ENCODE data around the gene FADS3. TPM values are rescaled to one million over a fixed set of nuclear protein-coding genes. Genes with fewer than 3 reads are reported as not detected.

The FADS3 gene, protein sequence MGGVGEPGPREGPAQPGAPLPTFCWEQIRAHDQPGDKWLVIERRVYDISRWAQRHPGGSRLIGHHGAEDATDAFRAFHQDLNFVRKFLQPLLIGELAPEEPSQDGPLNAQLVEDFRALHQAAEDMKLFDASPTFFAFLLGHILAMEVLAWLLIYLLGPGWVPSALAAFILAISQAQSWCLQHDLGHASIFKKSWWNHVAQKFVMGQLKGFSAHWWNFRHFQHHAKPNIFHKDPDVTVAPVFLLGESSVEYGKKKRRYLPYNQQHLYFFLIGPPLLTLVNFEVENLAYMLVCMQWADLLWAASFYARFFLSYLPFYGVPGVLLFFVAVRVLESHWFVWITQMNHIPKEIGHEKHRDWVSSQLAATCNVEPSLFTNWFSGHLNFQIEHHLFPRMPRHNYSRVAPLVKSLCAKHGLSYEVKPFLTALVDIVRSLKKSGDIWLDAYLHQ
- 18.2 TPM for polyA plus RNA-seq (2013, experiment 1 of 2)
- polyA plus RNA-seq (2013, experiment 2 of 2): 12.8 TPM

GRCh38 chr11:61891331-61892084 lies at the start of gene FADS3:
Gene FADS3, minus strand, starts transcription at chr11:61891545. Its CDS starts 164 bp downstream, at chr11:61891381.
- Histone ChIP-seq H3K27ac (ENCODE audit: low read depth, low read length, severe bottlenecking) (no peak within 1 kb of the TSS), H3K36me3 (ENCODE audit: control insufficient read depth, insufficient read depth, low read length) (no peaks in the 10 kb centered on the region), H3K4me3 (ENCODE audit: extremely low read depth, insufficient read depth, low read length, poor library complexity, severe bottlenecking) (peak within 1 kb of the TSS; percentile 57), H3K9me3 (ENCODE audit: control insufficient read depth, low read length) (peaks cover 5% of the 10 kb centered on the region), H3K4me1 (ENCODE audit: control insufficient read depth, insufficient read depth, low read length, poor library complexity, severe bottlenecking) (peaks cover 19% of the 10 kb centered on the region)
- WGBS, 2 experiments (ENCODE audit: insufficient coverage in 2 of 2): 1% methylated on average over 64 to 82 of the region's 96 CpGs

DNA sequence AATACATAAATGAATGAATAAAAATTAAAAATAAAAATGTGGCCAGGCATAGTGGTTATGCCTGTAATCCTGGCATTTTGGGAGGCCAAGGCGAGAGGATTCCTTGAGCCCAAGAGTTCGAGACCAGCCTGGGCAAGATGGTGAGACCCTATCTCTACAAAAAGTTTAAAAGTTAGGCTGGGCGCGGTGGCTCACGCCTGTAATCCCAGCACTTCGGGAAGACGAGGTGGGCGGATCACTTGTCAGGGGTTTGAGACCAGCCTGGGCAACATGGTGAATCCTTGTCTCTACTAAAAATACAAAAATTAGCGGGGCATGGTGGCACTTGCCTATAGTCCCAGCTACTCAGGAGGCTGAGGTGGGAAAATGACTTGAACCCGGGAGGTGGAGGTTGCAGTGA lies 49.1 kb upstream of the FADS3 start:
- H3K27ac ChIP-seq (ENCODE audit: low read depth, low read length, severe bottlenecking): no peak overlapping the region
- H3K36me3 ChIP-seq (ENCODE audit: control insufficient read depth, insufficient read depth, low read length): no peaks in the 10 kb centered on the region
- H3K4me3 ChIP-seq (ENCODE audit: extremely low read depth, insufficient read depth, low read length, poor library complexity, severe bottlenecking): no peak overlapping the region
- H3K4me1 ChIP-seq (ENCODE audit: control insufficient read depth, insufficient read depth, low read length, poor library complexity, severe bottlenecking): no peaks in the 10 kb centered on the region
- WGBS, 2 experiments (ENCODE audit: insufficient coverage in 2 of 2): 92 to 95% methylated on average over 10 of the region's 10 CpGs
- peaks cover 4% of the 10 kb centered on the region for H3K9me3 ChIP-seq (ENCODE audit: control insufficient read depth, low read length)

- Histone ChIP-seq H3K27ac (ENCODE audit: low read depth, low read length, severe bottlenecking) (no peak overlapping the region), H3K4me3 (ENCODE audit: extremely low read depth, insufficient read depth, low read length, poor library complexity, severe bottlenecking) (no peak overlapping the region), H3K9me3 (ENCODE audit: control insufficient read depth, low read length) (peaks cover 4% of the 10 kb centered on the region), H3K36me3 (ENCODE audit: control insufficient read depth, insufficient read depth, low read length) (no peaks in the 10 kb centered on the region), H3K4me1 (ENCODE audit: control insufficient read depth, insufficient read depth, low read length, poor library complexity, severe bottlenecking) (no peaks in the 10 kb centered on the region)
- 44 to 63% methylated on average over 1 of the region's 2 CpGs for WGBS, 2 experiments (ENCODE audit: insufficient coverage in 2 of 2)
Observed at GRCh38 chr11:61935861-61936260, 44.5 kb upstream of the FADS3 start.

- H3K9me3 ChIP-seq (ENCODE audit: control insufficient read depth, low read length): no peaks in the 10 kb centered on the region
- no peak overlapping the region for H3K4me3 ChIP-seq (ENCODE audit: extremely low read depth, insufficient read depth, low read length, poor library complexity, severe bottlenecking)
- H3K4me1 ChIP-seq (ENCODE audit: control insufficient read depth, insufficient read depth, low read length, poor library complexity, severe bottlenecking): no peaks in the 10 kb centered on the region
- H3K27ac ChIP-seq (ENCODE audit: low read depth, low read length, severe bottlenecking): no peak overlapping the region
- 89 to 100% methylated on average over 2 to 3 of the region's 3 CpGs for WGBS, 2 experiments (ENCODE audit: insufficient coverage in 2 of 2)
- no peaks in the 10 kb centered on the region for H3K36me3 ChIP-seq (ENCODE audit: control insufficient read depth, insufficient read depth, low read length)
Observed at GRCh38 chr11:61930933-61931332, 39.6 kb upstream of the FADS3 start.

- H3K4me3 ChIP-seq (ENCODE audit: extremely low read depth, insufficient read depth, low read length, poor library complexity, severe bottlenecking): no peak overlapping the region
- no peaks in the 10 kb centered on the region for H3K36me3 ChIP-seq (ENCODE audit: control insufficient read depth, insufficient read depth, low read length)
- H3K27ac ChIP-seq (ENCODE audit: low read depth, low read length, severe bottlenecking): no peak overlapping the region
- no peaks in the 10 kb centered on the region for H3K9me3 ChIP-seq (ENCODE audit: control insufficient read depth, low read length)
- H3K4me1 ChIP-seq (ENCODE audit: control insufficient read depth, insufficient read depth, low read length, poor library complexity, severe bottlenecking): peaks cover 5% of the 10 kb centered on the region
Observed at GRCh38 chr11:61928606-61929005, 37.3 kb upstream of the FADS3 start.

DNA sequence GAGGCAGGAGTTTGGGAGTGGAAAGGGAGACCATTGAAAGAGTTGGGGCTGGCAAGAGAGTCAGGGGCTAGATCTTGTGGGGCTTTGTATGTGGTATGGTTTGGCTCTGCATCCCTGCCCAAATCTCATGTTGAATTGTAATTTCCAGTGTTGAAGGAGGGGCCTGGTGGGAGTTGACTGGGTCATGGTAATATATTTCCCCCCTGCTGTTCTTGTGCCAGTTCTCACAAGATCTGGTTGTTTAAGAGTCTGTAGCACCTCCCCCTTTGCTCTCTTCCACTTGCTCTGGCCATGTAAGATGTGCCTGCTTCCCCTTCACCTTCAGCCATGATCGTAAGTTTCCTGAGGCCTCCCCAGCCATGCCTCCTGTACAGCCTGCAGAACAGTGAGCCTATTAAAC lies 36.2 kb upstream of the FADS3 start:
- no peaks in the 10 kb centered on the region for H3K9me3 ChIP-seq (ENCODE audit: control insufficient read depth, low read length)
- peaks cover 16% of the 10 kb centered on the region for H3K4me1 ChIP-seq (ENCODE audit: control insufficient read depth, insufficient read depth, low read length, poor library complexity, severe bottlenecking)
- WGBS, 2 experiments (ENCODE audit: insufficient coverage in 2 of 2): 100% methylated on average over 1 of the region's 1 CpG; no CpG with 5 or more reads in 1 of the 2 experiments
- no peak overlapping the region for H3K27ac ChIP-seq (ENCODE audit: low read depth, low read length, severe bottlenecking)
- no peak overlapping the region for H3K4me3 ChIP-seq (ENCODE audit: extremely low read depth, insufficient read depth, low read length, poor library complexity, severe bottlenecking)
- no peaks in the 10 kb centered on the region for H3K36me3 ChIP-seq (ENCODE audit: control insufficient read depth, insufficient read depth, low read length)

GRCh38 chr11:61926235-61926634 lies 34.9 kb upstream of the FADS3 start:
- Histone ChIP-seq H3K9me3 (ENCODE audit: control insufficient read depth, low read length) (no peaks in the 10 kb centered on the region), H3K27ac (ENCODE audit: low read depth, low read length, severe bottlenecking) (no peak overlapping the region), H3K36me3 (ENCODE audit: control insufficient read depth, insufficient read depth, low read length) (no peaks in the 10 kb centered on the region), H3K4me3 (ENCODE audit: extremely low read depth, insufficient read depth, low read length, poor library complexity, severe bottlenecking) (no peak overlapping the region), H3K4me1 (ENCODE audit: control insufficient read depth, insufficient read depth, low read length, poor library complexity, severe bottlenecking) (peaks cover 16% of the 10 kb centered on the region)
- 90% methylated on average over 3 of the region's 3 CpGs; no CpG with 5 or more reads in 1 of the 2 experiments for WGBS, 2 experiments (ENCODE audit: insufficient coverage in 2 of 2)

DNA sequence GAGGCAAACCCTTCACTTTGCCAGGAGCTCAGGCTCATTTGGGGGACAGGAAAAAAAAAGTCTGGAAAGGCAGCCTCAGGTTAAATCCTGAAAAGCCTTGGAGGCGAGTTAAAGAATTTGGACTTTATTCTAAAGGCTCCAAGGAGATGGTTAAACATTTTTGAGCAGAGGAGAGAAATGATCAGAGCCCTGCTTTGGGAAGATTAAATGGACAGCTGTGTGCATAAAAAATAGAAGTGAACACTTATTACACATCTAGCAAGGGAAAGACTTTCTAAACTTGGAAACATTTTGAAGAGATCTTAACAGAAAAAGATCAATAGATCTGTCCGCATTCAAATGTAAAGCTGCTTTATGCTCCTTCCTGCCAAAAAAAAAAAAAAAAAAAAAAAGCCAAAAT lies 34.4 kb upstream of the FADS3 start:
- no peaks in the 10 kb centered on the region for H3K36me3 ChIP-seq (ENCODE audit: control insufficient read depth, insufficient read depth, low read length)
- H3K4me1 ChIP-seq (ENCODE audit: control insufficient read depth, insufficient read depth, low read length, poor library complexity, severe bottlenecking): peaks cover 16% of the 10 kb centered on the region
- WGBS, 2 experiments (ENCODE audit: insufficient coverage in 2 of 2): 82 to 100% methylated on average over 1 of the region's 2 CpGs
- no peaks in the 10 kb centered on the region for H3K9me3 ChIP-seq (ENCODE audit: control insufficient read depth, low read length)
- H3K27ac ChIP-seq (ENCODE audit: low read depth, low read length, severe bottlenecking): no peak overlapping the region
- no peak overlapping the region for H3K4me3 ChIP-seq (ENCODE audit: extremely low read depth, insufficient read depth, low read length, poor library complexity, severe bottlenecking)

- peak overlapping the region; percentile 84 for H3K27ac ChIP-seq (ENCODE audit: low read depth, low read length, severe bottlenecking)
- no peaks in the 10 kb centered on the region for H3K9me3 ChIP-seq (ENCODE audit: control insufficient read depth, low read length)
- H3K4me3 ChIP-seq (ENCODE audit: extremely low read depth, insufficient read depth, low read length, poor library complexity, severe bottlenecking): no peak overlapping the region
- no peaks in the 10 kb centered on the region for H3K36me3 ChIP-seq (ENCODE audit: control insufficient read depth, insufficient read depth, low read length)
- peaks cover 16% of the 10 kb centered on the region for H3K4me1 ChIP-seq (ENCODE audit: control insufficient read depth, insufficient read depth, low read length, poor library complexity, severe bottlenecking)
- whole genome bisulfite sequencing, 2 experiments (ENCODE audit: insufficient coverage in 2 of 2): 88 to 89% methylated on average over 3 to 6 of the region's 6 CpGs
Observed at GRCh38 chr11:61924064-61924455, 32.7 kb upstream of the FADS3 start.

DNA sequence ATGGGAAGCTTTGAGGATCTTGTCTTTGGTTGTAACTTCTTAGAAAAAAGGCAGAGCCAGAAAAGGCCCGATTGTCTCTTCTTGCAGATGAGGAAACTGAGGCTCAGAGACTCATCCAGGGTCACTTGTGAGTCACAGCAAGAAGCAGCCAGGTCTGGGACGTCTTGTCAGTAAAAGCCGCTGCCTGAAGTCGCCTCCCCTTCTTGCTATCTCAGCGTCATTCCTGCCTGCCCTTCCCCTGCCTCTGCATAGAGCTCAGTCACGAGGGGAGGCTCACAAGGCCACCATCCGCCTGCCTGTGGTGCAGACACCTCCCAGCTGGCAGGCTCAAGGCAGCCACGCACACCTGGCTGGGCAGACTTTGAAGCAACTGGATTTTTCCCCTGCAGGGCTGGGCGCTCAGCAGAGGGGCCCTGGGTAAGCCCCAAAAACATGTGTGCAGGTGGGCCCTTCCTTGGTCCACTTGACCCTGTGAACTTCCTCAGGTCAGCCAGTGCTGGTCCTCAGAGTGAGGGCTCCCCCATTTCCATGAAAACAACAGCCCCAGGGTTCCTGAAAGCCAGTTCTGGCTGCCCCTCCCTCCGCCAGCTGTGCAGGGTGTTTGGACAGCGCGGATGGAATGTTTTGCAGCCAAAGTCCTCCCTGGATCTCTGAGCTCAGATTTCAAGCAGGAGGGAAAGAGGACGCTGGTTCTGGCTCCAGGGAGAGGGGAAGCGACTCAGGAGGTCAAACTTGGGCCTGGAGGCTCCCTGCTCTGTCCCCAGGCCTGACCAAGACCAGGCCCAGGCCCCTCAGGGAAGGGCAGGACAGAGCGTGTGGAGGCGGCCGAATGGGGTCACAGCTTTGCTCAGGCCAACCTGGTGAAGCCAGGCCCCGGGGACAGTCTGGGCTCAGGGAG lies 32.1 kb upstream of the FADS3 start:
- Histone ChIP-seq H3K36me3 (ENCODE audit: control insufficient read depth, insufficient read depth, low read length) (no peaks in the 10 kb centered on the region), H3K4me1 (ENCODE audit: control insufficient read depth, insufficient read depth, low read length, poor library complexity, severe bottlenecking) (peaks cover 16% of the 10 kb centered on the region), H3K9me3 (ENCODE audit: control insufficient read depth, low read length) (no peaks in the 10 kb centered on the region), H3K4me3 (ENCODE audit: extremely low read depth, insufficient read depth, low read length, poor library complexity, severe bottlenecking) (no peak overlapping the region), H3K27ac (ENCODE audit: low read depth, low read length, severe bottlenecking) (peak overlapping the region; percentile 84)
- 42 to 55% methylated on average over 15 to 17 of the region's 18 CpGs for WGBS, 2 experiments (ENCODE audit: insufficient coverage in 2 of 2)

Measured in mesodermal cell (in vitro differentiated cells).